NCI-H1436 treated with DMSO at 0.1 percent for 48 hours (cell line): ENCODE results near the gene SLC16A13.
"Not testable (repeated sequence)": the region's sequence is repeated elsewhere in the genome, so short reads cannot be mapped to it uniquely, and the experiment has no call there.

Experiments
- DNase-seq: peaks from one replicate; lab custom pipeline; 2025; lab: John Stamatoyannopoulos, UW

The SLC16A13 gene

GRCh38 chr17:7063518-7064094 is 27.8 kb downstream of the SLC16A13 start:
- no peak for DNase-seq

DNA sequence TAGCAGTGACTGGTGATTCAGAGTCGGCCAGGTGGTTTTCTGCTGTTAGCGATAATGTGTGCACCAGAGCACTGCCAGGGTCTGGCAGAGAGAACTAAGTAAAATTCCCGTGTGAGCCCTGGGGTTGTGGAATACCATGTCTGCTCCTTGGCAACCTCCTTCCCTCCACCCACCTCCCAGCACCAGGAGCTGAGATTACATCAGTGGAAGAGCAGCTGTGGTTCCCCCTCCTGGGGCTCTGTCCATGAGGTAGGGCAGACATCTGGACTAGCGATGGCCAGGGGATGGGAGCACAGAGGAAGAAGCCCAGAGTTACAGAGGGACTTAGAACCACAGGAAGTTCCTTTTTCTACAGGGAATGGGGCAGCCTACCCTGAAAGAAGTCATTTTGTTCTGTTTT is 28.4 kb downstream of the SLC16A13 start:
- no peak for DNase-seq

GRCh38 chr17:7067198-7067597 is 31.4 kb downstream of the SLC16A13 start:
- DNase-seq, result no peak

GRCh38 chr17:7068268-7068667 is 32.5 kb downstream of the SLC16A13 start:
- DNase-seq, result no peak

DNA sequence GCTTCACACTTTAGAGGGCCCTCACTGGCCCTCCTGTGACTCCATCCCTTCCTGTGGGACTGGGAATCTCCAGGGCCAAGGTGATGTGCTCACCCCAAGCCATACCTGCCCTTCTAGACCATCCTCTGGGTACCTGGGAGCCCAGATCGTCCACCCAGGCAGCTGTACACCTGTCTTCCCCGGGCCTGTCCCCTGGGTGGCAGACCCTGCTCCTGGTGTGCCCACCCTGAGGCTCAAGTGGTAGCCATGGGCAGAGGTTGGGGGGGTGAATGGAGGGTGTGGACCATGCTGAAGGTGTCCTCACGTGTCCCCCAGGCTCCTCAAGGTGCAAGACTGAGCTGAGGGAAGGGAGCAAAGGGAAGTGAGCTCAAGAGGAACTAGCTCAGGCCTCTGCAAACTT is 34.9 kb downstream of the SLC16A13 start:
- DNase-seq, result no peak

DNA sequence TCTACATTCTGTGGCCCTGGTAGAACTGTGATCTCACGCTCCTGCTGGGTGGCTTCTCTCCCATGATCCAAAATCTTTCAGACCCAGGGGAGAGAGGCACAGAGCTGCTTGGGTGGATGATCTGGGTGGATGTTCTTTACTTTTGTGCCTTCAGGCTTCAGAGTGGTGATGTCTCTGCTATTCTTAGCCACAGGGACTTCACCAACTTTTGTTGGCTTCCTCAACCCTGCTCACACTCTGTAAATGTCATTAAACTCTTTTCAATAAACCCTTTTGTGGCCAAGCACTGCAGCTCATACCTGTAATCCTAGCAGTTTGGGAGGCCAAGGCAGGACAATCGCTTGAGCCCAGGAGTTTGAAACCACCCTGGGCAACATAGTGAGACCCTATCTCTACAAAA is 36.6 kb downstream of the SLC16A13 start:
- DNase-seq, result no peak

DNA sequence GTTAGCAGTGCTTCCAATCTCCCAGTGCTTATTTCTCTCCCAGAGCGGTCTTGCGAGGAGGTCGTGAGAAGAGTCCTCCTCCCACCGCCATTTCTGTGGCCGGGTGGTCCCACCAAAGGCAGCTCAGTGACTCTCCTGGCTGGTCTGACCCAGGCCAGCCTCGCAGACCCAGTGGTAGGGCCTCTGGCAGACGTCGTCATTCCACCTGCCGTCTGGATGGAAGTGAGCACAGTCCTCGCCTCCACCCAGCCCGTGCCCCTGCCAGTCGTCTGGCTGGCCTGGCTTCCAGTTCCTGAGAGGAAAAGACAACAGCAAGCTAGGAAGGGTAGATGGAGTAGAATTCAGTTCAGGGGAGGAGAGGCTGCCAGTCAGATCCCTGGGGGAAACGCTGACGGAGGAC is 39.1 kb downstream of the SLC16A13 start:
- DNase-seq, result no peak

DNA sequence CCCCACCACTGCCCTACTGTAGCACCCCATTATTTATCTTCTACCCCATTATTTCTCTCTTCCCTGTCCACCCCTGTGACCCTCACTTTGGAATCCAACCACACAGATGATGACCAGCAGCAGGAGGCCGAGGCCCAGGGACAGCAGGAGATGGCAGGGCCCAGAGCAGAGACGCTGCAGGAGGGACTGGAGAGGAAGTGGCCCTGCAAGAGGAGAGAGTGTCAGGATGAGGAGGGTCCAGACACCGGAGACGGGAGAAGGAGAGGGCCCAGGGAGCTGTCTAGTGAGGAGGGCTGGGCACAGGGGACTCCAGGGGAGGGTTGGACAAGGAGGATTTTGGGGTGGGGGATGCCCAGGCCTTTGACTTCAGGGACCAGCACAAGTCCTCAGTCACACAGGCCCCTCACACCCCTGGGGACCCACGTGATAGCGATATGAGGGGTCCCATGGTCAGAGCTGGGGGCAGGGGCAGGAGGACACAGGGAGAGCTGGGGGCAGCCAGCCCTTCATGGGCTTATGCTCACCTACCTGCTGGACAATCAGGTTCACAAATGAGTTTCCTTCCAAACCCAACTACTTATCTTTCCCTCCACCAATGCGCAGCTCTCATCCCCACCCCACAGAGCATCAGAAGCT is 42.2 kb downstream of the SLC16A13 start:
- no peak for DNase-seq

GRCh38 chr17:7078711-7079110 is 42.9 kb downstream of the SLC16A13 start:
- no peak for DNase-seq

DNA sequence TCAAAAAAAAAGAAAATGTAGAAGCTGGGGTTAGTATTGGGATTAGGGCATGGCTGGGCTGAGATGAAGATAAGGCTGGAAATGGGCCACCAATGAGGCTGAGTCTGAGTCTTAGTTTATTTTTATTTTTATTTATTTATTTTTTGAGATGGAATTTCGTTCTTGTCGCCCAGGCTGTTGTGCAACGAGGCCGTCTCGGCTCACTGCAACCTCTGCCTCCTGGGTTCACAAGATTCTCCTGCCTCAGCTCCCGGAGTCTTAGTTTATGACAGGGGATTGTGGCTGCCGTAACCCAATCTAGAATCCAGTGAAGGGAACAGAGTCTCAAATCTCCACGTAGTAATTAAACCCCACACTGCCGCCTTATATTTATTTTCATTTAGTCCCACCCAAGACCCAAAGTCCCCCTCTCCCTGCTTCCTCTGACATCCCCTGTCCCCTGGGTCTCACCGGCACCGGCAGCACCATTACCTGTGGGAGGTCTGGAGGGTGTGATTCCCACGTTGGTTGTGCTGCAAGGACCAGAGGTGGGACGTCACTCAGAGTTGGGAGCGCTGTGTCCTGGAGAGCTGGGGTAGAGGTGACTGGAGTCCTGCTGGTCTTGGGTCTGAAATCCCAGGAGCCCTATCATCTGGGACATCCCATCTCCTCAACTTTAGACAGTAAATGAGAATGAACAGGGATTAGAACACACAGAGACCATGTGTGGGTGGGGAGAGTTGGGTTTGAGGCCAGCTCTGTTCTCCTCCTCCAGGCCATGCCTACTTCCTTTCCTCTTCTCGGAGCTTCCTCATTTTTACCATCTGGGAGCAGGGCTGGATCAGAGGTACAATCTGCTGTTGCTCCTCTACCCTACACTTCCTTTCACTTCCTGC is 44.0 kb downstream of the SLC16A13 start, which contains the start of gene CLEC10A:
TSS of gene CLEC10A (minus strand) at position 671 of the 875 bp plus-strand sequence. CDS start 1,439 bp downstream, outside the sequence.
- no peak for DNase-seq

DNA sequence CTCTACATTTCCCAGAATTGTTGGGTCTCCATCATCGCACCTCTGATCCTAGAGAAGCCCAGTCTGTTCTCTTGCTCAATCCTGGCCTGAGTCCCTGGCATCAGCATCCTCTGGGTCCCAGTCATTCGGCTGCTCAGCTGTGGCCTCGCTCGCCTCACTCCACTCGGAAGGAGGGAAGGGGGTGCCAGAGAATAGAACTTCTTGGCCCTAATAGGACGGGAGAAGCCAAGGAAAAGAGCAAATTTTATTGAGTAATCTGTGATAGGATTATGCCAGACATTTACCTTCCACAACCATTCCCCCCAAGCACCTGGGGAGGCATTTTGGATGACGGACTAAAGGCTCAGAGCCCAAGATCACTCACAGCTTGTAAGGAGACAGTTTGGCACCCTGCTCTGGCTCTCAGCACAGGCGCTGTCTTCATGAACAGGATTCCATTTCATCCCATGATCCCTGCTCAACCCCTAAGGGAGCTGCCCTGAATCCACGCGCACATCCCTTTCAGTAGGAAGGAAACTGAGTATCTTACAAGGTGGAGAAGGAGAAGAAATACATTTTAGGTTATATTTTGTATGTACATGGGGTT is 44.7 kb downstream of the SLC16A13 start:
- no peak for DNase-seq

DNA sequence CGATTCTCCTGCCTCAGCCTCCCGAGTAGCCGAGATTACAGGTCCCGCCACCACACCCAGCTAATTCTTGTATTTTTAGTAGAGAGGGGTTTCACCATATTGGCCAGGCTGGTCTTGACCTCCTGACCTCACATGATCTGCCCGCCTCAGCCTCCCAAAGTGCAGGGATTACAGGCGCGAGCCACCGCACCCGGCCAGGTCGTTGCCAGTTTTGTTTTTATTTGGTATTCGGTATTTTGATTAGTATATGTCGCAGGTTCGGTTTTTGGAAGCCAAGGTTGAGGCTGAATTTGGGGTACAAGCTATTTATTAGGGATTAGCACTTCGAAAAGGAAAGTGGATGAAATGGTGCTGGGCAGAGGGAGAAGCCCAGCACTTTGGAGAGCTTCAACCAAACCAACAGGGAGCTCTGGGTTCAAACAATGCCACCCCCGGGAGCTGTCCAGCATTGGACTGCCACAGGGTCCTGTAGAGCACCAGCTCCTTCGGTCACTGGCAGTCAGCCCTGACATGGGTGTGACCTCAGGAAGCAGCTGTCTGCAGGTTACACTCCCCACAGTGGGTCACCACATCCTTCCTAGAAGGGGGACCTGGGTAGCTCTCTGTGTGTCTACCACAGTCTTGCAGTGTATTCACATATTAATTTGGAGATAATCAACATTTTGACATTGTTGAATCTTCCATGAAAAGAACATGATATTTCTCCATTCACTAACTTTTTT is 45.7 kb downstream of the SLC16A13 start:
- DNase-seq, result no peak

DNA sequence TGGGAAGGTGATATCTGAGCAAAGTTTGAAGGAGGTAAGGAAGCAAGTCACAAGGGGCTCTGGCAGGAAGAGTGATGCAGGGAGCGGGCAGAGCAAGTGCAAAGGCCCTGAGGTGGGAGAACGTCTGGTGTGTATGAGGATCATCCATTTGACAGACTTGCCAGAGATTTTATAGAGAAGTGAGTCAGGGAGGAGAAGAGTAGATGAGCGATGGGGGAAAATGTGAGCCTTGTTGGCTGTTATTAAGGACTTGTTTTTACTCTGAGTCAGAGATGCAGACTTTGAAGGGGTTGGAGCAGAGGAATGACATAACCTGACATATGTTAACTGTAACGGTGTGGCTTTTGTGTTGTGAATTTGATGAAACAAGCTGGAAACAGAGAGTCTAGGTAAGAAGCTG is 47.8 kb downstream of the SLC16A13 start:
- DNase-seq, result no peak

DNA sequence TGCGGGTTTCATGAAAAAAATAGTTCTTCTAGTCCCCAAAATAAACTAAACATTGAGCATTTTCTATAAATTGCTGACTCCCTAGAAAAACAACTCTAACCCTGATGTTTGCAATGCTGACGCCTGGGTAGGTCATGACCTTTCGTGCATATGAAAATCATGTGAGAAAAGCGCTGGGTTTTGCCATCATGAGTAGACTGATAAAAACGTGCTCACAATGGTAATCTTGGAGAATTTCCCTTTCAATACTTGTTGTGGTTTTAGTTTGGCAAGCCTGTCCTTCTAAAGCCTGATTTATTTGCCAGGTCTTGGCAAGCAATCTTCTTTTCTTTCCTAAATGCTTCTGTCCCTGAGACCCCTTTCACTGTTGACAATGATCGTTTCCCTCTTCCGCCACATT is 48.3 kb downstream of the SLC16A13 start:
- DNase-seq, result no peak

GRCh38 chr17:7088442-7088841 is 52.6 kb downstream of the SLC16A13 start:
- not testable (repeated sequence) for DNase-seq

DNA sequence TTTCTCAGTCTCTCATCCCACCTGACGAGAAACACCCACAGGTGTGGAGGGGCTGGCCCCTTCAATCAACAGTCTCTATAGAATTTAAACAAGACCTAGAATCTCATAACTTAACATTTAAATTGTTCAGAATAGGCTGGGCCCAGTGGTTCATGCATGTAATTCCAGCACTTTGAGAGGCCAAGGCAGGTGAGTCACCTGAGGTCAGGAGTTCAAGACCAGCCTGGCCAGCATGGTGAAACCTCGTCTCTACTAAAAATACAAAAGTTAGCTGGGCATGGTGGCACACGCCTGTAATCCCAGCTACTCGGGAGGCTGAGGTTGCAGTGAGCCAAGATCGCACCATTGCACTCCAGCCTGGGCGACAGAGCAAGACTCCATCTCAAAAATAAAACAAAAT is 53.8 kb downstream of the SLC16A13 start:
- DNase-seq, result not testable (repeated sequence)
